ENCODE measurements around the gene CERS6.

CERS6 gene

GRCh38 chr2:168561991-168562390, 105.9 kb downstream of the CERS6 start (continued):
- TF ChIP-seq ZSCAN30 (tag by site-specific recombination; IDR thresholded peaks at IDR 0.05) (no peak), REPIN1 (tag by site-specific recombination; IDR thresholded peaks at IDR 0.05; ENCODE audit: low read depth) (no peak), CTCF (tag by site-specific recombination; IDR thresholded peaks at IDR 0.05) (no peak)

- H3K4me3 ChIP-seq (ENCODE audit: low read depth, low read length) = no peak overlapping the region
- no peak overlapping the region for H3K27ac ChIP-seq (ENCODE audit: extremely low read depth, low read depth, low read length)
- TF ChIP-seq ZNF558 (tag by site-specific recombination; IDR thresholded peaks at IDR 0.05) = no peak
- TF ChIP-seq ZNF138 (tag by site-specific recombination; IDR thresholded peaks at IDR 0.05; ENCODE audit: borderline replicate concordance) = no peak
- H3K9me3 ChIP-seq (ENCODE audit: control insufficient read depth, insufficient read depth, low read depth, low read length) = no peaks in the 10 kb centered on the region
- POLR2A ChIA-PET = no interaction called here
- CTCF ChIA-PET = no interaction called here
- no peaks in the 10 kb centered on the region for H3K4me1 ChIP-seq (ENCODE audit: control insufficient read depth, insufficient read depth, low read length)
- H3K36me3 ChIP-seq (ENCODE audit: control insufficient read depth in 2 of 2, insufficient read depth in 1 of 2, low read length in 2 of 2) = peaks cover 0 to 8% of the 10 kb centered on the region in 2 experiments; a peak in 1 of 3 replicates
These were observed 106.9 kb downstream of the CERS6 start for GRCh38 chr2:168562971-168563370.

GRCh38 chr2:168564641-168565040, 108.6 kb downstream of the CERS6 start:
- Histone ChIP-seq H3K27ac (ENCODE audit: extremely low read depth, low read depth, low read length) (no peak overlapping the region), H3K4me3 (ENCODE audit: low read depth, low read length) (no peak overlapping the region), H3K36me3 (ENCODE audit: control insufficient read depth in 2 of 2, insufficient read depth in 1 of 2, low read length in 2 of 2) (peaks cover 0 to 8% of the 10 kb centered on the region in 2 experiments; a peak in 1 of 3 replicates), H3K4me1 (ENCODE audit: control insufficient read depth, insufficient read depth, low read length) (no peaks in the 10 kb centered on the region), H3K9me3 (ENCODE audit: control insufficient read depth, insufficient read depth, low read depth, low read length) (no peaks in the 10 kb centered on the region)
- POLR2A ChIA-PET = no interaction called here
- CTCF ChIA-PET = interaction anchor here (0.6 kb wide), 1 partner anchor 9 kb away, joined by 3 read pairs; no protein-coding TSS in a partner anchor
- TF ChIP-seq ZBTB11 (tag by site-specific recombination; conservative IDR thresholded peaks at IDR 0.05; ENCODE audit: low read depth) (no peak), HIC1 (tag by site-specific recombination; IDR thresholded peaks at IDR 0.05) (no peak), PRDM10 (tag by site-specific recombination; IDR thresholded peaks at IDR 0.05) (no peak), ZNF37A (tag by site-specific recombination; IDR thresholded peaks at IDR 0.05) (no peak), ZNF544 (tag by site-specific recombination; IDR thresholded peaks at IDR 0.05) (no peak), ZNF621 (tag by site-specific recombination; IDR thresholded peaks at IDR 0.05) (no peak), ZNF639 (tag by site-specific recombination; IDR thresholded peaks at IDR 0.05) (no peak), ELK4 (IDR thresholded peaks at IDR 0.05; ENCODE audit: borderline replicate concordance, low read depth, low read length) (no peak), SP2 (tag by site-specific recombination; IDR thresholded peaks at IDR 0.05) (no peak)
